Prostate gland (tissue), 2 donors: Measurements from ENCODE around the gene KPNA3.

Experiments
- POLR2A ChIP-seq: fragments of 450-650 bp; IDR thresholded peaks from one replicate; pipeline ENCODE4 v1.6.1; 2016; ENCODE audit warnings: antibody characterized with exemption, mild to moderate bottlenecking
- TF ChIP-seq, protein P1 (sequence below), 4 experiments: fragments of 200-600 bp in 2 of 4; fragments of 450-650 bp in 2 of 4; sonication (generic) in 2 of 4; IDR thresholded peaks; 1 replicate in 3 of 4; 2 replicates in 1 of 4; pipeline ENCODE4 v1.5.1; 2016 to 2019; ENCODE audit warnings: antibody characterized with exemption in 4 of 4, mild to moderate bottlenecking in 2 of 4, moderate library complexity in 2 of 4

DNA sequence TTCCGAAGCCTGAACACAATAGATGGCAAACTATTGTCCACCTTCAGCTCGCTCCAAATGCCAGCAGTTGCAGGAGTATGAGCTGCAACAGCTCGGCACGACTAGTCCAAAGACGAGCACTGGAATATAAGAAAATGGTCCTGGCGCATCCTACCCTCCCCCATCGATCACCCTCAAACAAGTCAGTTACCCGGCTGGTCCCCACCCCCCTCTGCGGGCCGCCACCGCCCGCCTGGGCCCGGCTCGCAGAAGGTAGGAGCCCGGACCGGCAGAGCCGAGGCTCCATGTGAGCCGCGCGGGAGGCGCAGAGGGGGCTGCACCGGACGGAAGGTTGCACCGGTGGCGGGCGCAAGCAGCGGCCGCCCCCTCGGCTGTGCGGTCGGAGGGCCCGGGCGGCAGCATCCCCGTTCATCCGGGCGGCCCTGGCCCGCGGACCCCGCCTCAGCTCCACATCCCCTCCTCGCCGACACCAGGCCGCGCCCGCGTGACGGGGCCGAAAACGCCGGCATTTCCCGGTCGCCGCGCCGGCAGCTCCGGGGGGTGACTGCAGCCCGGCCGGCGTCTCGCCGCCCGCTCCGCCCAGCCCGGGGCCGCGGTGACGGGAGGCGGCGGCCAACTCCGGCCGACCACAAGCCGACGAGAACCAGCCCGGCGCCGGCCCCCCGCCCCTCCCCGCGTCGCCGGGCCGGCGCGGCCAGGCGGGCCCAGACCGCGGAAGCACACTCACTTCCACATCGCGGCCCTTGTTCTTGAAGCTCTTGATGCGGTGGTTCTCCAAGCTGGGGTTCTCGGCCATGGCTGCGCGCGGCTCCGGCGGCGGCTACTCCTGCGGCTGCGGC, 552 bp downstream of the KPNA3 start:
- TF ChIP-seq POLR2A = no peak
- TF ChIP-seq, protein P1, sequence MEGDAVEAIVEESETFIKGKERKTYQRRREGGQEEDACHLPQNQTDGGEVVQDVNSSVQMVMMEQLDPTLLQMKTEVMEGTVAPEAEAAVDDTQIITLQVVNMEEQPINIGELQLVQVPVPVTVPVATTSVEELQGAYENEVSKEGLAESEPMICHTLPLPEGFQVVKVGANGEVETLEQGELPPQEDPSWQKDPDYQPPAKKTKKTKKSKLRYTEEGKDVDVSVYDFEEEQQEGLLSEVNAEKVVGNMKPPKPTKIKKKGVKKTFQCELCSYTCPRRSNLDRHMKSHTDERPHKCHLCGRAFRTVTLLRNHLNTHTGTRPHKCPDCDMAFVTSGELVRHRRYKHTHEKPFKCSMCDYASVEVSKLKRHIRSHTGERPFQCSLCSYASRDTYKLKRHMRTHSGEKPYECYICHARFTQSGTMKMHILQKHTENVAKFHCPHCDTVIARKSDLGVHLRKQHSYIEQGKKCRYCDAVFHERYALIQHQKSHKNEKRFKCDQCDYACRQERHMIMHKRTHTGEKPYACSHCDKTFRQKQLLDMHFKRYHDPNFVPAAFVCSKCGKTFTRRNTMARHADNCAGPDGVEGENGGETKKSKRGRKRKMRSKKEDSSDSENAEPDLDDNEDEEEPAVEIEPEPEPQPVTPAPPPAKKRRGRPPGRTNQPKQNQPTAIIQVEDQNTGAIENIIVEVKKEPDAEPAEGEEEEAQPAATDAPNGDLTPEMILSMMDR (IDR thresholded peaks at IDR 0.05) = no peak
